ENCODE data around the gene ELL. TPM values are rescaled to one million over a fixed set of nuclear protein-coding genes. Genes with fewer than 3 reads are reported as not detected.

Gene ELL
- total RNA-seq, 2 donors from 2014 or later = 18.1 to 19.1 TPM

DNA sequence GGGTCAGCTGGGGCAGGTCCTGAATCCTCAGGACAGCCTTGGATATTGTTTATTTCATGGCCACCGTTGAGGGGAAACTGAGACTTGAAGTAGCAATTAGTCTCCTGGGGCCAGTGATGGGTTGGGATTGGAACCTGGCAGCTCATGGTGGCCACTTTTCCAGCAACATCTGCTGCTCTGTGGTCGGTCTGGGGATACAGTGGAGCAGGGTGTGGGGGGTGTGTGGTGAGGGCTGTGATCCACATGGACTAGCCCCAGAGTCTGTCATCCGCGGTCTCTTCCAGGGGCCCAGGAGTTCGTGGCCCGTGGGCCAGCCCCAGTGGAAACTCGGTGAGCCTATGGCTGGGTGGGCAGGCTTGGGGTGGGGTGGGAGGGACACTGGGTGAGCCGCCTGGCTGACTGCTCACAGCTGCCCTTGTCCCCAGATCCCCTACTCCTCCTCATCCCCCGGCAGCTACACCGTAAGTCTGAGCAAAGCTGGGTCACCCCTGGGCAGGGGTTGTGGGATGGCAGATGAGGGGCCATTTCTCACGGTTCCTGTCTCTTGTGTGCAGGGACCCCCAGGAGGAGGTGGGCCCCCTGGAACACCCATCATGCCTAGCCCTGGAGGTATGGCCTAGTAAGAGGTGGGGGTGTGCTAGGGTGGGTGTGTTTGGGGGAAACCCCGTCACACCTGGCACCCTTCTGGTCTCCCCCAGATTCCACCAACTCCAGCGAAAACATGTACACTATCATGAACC, 89.4 kb downstream of the ELL start:
- DNase-seq = no peak
- intact Hi-C loops (cut with DNase I, micrococcal nuclease) = no loop called here

DNA sequence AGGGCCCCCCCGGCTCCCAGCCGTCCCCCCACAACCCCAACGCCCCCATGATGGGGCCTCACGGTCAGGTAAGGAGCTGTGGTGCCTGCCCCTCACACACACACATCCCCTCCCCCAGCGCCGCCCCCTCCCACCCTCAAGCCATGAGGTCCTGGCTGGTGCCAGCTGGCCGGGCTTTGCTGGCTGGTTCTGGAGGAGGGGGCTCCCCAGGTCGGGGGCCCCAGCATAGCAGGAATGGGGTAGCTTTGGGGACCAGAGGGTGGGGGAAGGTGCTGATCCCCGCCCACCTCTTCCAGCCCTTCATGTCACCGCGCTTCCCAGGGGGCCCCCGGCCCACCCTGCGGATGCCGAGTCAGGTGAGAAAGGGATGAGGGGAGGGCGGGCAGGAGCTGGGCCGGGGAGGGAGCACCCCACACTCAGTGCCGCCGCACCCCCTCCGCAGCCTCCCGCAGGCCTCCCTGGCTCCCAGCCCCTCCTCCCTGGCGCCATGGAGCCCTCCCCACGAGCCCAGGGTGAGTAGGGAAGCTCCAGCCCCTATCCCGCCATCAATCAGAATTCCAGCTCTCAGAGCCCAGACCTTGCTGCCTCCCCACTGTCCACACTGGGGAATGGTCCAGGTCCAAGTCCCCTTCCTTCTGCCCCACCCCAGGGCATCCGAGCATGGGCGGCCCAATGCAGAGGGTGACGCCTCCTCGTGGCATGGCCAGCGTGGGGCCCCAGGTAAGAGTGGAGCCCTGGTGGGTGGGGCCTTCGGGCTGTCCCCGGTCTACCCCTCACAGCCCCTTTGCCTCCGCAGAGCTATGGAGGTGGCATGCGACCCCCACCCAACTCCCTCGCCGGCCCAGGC, 90.3 kb downstream of the ELL start:
- ATAC-seq = no peak
- no peak for DNase-seq

More for the DNA sequence above, 89.4 kb downstream of the ELL start:
- no peak for ATAC-seq

DNA sequence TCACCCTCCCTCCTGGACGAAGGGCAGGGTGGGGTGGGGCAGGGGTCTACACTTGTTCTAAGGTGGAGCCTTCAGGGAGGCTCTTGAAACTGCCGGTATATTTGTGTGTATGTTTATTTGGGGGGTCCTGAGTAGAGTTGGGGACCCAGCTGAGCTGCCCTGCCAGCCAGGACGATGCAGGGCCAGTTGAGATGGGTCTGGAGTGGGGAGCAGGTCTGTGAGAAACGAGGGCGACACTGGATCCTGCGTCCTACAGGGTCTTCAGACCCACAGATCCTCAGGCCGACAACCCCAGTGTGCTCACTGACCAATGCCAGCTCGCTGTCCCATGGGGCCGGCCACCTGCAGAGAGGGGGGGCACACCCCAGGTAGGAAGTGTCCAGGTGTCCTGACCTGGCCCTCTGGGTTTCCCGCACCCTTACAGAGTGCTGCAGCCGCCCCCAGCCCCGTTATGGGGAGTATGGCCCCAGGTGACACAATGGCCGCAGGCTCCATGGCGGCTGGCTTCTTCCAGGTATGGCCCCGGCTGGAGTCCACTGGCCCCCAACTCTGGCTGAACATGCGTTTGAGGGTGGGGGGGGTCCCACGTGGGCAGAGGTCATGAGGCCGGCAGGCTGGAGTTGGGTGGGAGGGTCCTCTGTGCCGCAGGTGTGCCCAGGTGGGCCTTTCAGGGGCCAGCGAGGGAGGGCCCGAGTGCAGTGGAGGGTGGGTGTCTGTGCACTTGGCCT, 91.3 kb downstream of the ELL start:
- intact Hi-C loops (cut with DNase I, micrococcal nuclease) = no loop called here
- ATAC-seq = no peak
- DNase-seq = peak in 1 of 2 donors; percentile 28

More for the DNA sequence above, 90.3 kb downstream of the ELL start:
- intact Hi-C loops (cut with DNase I, micrococcal nuclease) = no loop called here

DNA sequence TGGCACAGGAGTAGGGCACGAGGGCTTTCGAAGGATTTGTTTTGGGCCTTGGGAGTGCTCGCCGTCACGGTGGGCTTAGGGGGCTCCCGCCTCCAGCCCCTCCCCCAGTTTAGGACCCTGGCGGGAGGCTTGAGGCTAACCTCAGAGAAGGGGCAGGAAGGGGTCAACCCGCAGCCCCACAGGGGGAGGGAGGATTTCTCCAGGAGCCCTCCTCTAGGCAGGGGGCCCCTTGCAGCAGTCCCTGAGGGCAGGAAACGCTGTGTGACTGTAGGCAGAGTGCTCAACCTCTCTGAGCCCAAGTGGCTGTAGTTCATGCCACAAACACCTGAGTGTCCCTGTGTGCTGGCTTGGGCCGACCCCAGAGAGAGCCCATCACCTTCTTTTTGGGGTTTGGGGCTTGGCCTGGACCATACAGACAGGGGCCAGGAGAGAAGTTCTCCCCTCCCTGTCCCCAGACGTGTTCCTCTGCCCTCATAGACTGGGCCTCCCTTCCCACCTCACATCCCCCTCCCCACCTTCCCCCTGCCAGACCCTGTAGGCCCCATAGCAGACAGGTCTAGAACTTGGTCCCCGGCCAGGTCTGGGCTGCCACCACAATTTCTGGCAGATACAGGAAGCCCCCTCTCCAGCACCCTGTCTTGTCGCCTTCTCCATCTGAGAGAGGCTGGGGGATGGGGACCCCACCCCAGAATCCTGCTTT, 92.0 kb downstream of the ELL start:
- intact Hi-C loops (cut with DNase I, micrococcal nuclease) = no loop called here
- ATAC-seq = no peak
- DNase-seq = peak in 1 of 2 donors; percentile 25

DNA sequence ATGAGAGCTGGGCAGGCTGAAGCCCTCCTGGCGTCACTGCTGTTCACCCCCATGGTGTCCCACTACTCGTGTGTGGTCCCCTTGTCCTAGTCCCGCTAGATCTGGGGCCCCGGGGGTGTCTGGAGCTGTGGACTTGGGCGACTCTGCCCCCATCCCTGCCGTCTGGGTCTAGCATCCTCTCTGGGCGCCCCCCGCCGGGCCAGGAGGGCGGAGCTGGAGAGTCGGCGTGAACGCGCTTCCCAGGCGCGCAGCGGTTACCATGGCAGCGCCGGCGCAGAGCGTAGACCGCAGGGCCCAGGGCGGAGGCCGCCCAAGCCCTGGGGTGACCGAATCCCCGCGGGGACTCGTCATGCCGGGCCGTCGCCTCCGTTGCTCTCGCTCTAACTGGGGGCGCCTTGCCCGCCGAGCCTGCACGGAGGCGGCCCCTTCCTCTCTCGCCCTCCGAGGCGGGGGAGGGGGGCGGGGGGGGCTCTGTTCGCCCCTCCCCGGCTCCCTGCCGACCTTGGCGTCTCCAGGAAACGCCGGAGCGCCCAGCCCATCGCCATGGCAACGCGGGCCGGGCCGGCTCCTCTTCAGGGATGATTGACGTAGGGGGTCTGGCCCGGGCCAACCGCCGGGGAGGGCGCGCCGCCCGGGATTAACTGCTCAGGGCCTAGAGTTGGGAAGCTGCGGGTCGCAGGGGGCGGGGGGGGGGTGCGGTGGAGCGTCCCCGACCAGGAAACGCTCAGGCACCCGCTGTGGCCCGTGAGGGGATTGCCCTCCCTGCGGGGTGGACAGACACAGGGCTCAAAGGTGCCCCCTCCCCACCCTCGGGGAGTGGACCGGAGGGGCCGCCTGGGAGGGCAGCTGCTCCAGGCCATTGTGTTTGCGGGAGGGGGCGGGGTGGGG, 92.8 kb downstream of the ELL start:
- intact Hi-C loops (cut with DNase I, micrococcal nuclease) = no loop called here
- peak; percentile 71 to 83 for DNase-seq

DNA sequence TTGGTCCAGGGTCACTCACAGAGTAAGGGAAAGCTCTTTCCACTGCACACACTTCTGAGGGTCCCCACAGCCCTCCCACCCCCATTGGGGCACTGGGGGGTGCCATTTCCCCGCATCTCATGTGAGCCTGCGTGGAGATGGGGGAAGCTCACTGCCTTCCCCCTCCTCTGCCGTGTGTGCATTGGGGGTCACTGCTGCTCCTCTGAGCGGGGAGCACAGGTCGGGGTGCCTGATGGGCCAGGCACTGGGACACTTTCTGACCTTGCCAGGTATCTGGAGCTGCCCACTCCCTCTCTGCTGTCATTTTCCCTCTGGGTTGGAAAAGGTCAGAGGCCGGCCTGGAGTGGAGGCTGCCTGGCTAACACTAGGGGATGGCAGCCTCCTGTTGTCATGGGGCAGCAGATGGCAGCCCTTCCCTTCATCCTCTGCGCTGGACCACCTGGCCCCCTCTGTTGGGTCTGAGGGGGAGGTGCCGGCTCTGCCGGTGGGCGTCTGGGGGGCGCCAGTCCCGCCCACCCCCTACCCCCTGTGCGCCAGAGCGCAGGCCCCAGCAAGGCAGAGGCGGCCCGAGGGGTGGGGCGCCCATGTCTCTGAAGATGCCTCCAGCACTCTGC, 93.6 kb downstream of the ELL start:
- intact Hi-C loops (cut with DNase I, micrococcal nuclease) = no loop called here
- DNase-seq (no peak), ATAC-seq (no peak)

More for the DNA sequence above, 92.8 kb downstream of the ELL start:
- peak; percentile 73 for ATAC-seq

DNA sequence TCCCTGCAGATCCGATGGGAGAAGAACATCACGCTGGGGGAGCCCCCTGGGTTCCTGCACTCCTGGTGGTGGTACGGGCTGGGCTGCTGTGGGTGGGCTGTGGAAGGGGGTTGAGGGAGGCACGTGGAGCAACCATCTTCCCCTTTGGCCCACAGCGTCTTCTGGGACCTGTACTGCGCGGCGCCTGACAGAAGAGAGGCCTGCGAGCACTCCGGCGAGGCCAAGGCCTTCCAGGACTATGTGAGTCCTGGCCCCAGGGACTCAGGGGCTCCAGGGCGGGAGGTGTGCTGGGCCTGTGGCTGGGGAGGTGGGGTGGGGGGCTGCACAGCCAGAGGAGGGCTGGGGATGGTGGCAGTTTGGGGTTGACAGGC, 94.1 kb downstream of the ELL start:
- intact Hi-C loops (cut with DNase I, micrococcal nuclease) = no loop called here

DNA sequence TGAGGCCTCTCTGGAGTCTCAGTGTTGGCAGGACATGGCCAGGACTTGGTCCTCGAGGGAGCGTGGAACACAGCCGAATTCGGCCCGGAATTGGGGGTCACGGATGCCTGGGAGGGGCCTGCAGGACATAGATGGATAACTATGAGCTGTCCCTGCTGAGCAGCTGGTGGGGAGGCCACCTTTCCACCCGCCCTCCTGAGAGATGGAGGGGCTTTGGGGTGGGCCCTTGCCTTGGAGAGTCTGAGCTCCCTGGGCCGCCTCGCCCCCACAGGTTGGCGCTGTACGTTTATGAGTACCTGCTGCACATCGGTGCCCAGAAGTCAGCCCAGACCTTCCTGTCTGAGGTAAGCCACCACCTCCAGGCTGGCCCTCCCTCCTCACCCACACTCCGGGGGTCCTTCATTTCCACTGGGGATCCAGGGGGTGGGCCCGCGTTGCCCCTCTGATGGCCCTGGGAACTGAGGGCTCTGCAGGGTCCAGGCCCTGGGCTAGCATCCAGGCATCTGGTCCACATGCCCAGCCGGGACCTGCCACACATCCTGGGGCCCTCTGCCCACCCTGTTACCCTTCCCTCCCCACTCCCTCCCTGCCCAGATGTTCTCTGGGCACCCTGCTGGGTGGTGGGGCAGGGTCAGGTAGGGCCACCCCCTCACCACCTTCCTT, 94.7 kb downstream of the ELL start:
- DNase-seq (no peak), ATAC-seq (no peak)
- intact Hi-C loops (cut with DNase I, micrococcal nuclease) = no loop called here

More for the DNA sequence above, 94.1 kb downstream of the ELL start:
- DNase-seq (no peak), ATAC-seq (no peak)

DNA sequence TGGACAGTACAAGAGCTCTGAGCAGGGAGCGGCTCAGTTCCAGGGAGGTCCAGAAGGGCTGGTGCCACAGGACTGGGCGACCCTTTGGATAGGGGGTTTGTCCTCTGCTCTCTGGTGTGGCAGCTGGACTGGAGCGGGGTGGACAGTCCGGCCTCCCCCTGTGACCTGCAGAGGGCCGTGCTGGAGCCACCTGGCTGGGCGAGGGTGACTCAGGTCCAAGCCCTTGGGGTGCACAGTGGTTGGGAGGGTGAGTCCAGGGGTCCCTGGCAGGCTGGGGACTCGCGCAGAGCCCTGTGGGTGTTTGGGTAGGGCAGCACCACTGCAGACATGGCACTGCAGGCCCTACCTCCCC, 95.5 kb downstream of the ELL start:
- intact Hi-C loops (cut with DNase I, micrococcal nuclease) = no loop called here
- ATAC-seq (no peak), DNase-seq (no peak)

DNA sequence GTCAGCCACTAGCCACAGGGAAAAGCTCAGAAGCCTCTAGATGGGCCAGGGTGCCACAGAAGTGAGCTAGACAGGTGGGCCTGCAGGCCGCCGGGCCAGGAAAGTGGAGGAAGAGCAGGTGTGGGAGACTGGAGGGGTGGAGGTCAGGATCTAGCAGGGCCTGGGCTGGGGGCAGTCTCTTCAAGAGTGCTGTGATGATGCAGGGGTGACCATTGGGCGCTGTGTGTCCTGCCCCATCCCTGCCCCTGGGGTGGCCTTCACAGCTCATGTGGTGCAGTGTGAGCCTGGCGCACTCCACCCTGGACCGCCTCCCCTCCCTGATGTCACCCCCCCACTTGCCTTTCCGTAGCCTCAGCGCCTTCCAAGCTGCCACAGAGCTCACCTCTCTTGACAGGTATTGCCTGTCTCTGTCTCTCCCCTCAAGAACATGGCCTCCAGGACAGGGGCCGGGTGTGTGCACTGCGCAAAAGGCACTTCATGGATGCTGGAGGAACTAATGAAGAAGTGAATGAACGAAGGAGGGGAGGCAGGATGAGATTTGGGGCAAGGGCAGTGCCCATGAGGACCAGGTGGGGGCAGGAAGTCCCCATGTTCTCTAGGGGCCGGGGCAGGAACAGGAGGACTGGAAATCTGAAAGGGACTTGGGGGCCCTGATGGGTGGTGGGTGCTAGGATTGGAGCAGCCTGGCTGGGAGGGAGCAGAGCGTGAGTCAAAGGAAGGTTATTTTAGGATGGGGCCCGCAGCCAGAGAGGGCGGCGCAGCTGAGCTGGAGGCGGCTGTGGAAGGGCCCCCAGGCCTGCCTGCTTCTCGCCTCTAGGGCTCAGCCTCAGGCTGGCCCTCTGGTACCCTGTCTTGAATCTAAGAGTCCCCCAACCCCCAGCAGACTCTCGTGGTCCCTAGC, 96.1 kb downstream of the ELL start:
- no peak for ATAC-seq
- no peak for DNase-seq

DNA sequence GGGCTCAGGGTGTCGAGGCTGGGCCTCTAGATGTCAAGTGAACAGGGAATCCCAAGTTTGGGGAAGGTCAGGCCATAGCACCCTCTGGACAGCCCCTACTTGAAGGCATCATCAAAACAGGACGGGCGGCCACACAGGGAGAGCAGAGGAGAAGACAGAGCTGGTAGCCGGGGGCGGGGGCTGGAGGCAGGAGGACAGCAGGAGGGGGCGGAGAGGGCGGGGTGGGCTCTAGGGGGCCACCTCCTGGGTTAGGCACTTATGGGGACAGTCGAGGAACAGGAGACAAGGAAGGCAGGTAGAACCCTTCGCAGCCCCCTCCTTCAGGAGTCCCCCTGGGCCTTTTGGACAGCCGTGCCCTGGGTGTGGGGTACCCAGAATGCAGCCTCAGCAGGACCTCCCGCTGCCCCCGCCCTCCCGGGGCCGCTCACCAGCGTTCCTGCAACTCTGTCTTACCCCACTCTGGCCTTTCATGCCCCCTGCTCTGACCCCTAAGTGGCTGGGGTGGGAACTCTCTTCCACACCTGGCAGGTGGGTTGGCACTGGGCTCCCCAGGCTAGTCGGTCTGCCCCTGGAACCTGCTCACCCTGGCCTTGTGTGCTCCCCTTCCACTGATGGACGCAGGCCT, 96.9 kb downstream of the ELL start:
- DNase-seq (no peak), ATAC-seq (no peak)
- intact Hi-C loops (cut with DNase I, micrococcal nuclease) = no loop called here

More for the DNA sequence above, 96.1 kb downstream of the ELL start:
- intact Hi-C loops (cut with DNase I, micrococcal nuclease) = no loop called here

DNA sequence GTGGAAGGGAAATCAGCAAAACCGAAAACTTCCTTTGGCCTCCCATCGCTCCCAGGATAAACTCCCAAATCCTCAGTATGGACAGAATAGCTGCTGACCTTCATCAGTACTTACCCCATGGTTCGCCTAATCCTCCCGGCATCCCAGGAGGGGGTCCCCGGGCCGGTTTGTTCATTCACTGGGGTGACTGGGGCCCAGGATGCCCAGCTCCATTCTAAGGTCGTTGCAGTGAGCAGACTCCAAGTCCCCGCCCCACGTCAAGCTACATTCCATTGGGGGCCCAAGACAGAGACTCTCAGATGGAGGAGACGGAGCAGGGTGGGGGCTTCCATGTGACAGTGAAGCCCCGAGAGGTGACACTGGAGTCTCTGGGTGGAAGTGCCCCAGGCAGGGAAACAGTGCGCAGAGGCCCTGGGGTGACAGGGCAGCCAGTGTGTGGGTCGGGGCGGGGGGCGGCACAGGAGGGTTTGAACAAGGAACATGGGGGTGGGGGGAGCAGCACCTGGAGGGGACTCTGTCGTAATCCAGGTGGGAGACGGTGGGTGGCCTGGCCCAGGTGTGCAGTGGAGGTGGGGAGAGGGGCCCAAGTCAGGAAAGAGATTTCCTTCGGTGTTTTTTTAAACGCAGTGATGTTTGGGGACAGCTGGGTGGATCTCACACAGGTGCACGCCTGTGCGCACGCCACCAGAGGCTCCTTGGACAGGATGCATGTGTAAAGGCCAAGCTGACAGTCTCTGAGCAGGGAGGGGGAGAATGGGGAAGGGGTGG, 97.6 kb downstream of the ELL start:
- no peak for ATAC-seq

DNA sequence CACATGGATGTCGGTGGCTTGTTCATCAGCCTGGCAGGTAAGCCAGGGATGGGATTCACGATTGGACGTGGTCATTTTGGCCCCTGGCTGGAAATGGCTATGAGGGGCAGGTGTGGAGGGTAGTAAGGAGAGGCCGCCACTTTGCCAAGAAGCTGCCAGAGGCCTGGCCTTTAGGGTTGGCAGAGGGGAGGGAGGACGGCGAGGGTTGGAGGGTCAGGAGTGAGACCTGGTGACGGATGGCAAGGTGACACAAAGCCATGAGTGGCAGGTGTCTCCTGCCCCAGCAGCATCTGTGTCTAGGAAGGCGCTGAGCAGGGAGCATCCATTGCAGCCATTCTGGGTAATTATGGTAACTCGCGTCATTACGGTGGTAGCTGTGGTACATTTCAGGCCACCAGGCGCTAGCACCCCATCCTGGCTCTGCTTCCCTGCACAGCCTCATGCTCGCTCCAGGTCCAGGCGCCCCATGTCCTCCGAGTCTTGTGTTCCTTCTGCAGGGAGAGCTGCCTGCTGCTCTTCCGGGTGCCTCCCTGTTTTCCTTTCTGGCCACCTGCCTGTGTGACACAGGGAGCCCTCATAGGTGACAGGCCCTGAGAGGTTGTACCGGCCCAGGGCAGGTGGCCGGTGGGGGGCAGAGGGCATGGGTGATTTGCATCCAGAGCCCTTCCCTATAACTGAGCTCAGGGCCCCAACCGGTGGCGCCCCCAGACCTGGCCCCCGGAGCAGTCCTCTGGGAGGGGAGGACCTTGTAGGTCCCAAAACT, 98.4 kb downstream of the ELL start:
- intact Hi-C loops (cut with DNase I, micrococcal nuclease) = no loop called here
- ATAC-seq (peak; percentile 44), DNase-seq (peak in 1 of 2 donors; percentile 46)

More for the DNA sequence above, 97.6 kb downstream of the ELL start:
- peak in 1 of 2 donors; percentile 25 for DNase-seq
- intact Hi-C loops (cut with DNase I, micrococcal nuclease) = no loop called here

DNA sequence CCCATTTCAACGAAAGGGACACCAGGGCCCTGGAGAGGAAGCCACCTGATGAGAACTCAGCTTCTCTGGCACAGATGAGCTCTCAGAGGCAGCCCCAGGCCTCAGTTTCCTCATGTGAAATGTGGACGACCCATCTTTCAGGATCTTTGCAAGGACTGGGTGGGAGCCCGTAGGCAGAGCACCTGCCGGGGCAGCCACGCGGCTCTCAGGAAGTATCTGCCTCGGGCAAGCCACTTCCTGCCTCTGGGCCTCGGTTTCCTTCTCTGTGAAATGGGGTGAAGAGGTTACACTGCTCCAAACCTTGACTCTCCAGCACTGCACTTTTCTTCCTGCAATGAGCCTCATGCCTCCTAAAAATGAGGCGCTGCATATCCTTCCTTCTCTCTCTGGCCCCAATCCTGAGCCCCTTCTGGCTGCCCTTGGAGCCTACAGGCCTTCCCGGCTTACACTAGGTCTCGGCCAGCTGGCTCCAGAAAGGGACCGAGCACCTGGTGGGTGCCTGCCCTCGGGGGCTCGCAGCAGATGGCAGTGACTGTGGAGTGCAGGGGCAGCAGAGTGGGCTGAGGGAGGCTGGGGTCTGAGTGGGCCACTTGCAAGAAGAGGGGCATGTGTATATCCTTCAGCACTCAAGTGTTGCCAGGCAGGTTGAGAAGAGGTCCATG, 99.2 kb downstream of the ELL start:
- ATAC-seq = no peak
- no peak for DNase-seq
- intact Hi-C loops (cut with DNase I, micrococcal nuclease) = no loop called here

Data from left colon (tissue), 2 donors.